ENCODE measurements around the gene VPS4A. TPM values are rescaled to one million over a fixed set of nuclear protein-coding genes. Genes with fewer than 3 reads are reported as not detected.
A peak's percentile ranks its signal among the peaks of the same experiment; 100 is the strongest.

VPS4A gene
- total and polyA plus RNA-seq, 11 donors = 24.8 to 47.0 (median 29.6) TPM

DNA sequence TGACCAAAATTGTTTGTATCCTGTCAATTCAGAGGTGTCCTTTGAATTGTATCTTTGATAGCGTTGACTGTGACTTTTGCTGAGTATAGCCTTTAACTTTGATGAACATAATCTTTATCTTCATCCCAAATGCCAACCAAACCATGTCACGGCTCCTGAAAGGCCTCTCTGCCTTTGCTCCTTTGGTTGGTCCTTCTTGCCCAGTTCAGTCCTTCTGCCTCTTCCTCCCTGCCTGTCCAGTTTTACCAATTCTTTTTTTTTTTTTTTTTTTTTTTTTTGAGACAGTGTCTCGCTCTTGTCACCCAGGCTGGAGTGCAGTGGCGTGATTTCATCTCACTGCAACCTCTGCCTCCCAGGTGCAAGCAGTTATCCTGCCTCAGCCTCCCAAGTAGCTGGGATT is 12.9 kb upstream of the VPS4A start:
- 94 to 98% (median 96%) methylated on average over 4 of the region's 4 CpGs for WGBS, 4 donors
- peak in 1 of 5 donors; percentile 2 for DNase-seq
- H3K4me3 ChIP-seq = no peak overlapping the region
- TF ChIP-seq, protein P1, sequence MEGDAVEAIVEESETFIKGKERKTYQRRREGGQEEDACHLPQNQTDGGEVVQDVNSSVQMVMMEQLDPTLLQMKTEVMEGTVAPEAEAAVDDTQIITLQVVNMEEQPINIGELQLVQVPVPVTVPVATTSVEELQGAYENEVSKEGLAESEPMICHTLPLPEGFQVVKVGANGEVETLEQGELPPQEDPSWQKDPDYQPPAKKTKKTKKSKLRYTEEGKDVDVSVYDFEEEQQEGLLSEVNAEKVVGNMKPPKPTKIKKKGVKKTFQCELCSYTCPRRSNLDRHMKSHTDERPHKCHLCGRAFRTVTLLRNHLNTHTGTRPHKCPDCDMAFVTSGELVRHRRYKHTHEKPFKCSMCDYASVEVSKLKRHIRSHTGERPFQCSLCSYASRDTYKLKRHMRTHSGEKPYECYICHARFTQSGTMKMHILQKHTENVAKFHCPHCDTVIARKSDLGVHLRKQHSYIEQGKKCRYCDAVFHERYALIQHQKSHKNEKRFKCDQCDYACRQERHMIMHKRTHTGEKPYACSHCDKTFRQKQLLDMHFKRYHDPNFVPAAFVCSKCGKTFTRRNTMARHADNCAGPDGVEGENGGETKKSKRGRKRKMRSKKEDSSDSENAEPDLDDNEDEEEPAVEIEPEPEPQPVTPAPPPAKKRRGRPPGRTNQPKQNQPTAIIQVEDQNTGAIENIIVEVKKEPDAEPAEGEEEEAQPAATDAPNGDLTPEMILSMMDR (IDR thresholded peaks at IDR 0.05) = no peak
- no peak for TF ChIP-seq POLR2A (IDR thresholded peaks at IDR 0.05)
- H3K27ac ChIP-seq = no peak overlapping the region
- H3K27me3 ChIP-seq = no peaks in the 10 kb centered on the region
- intact Hi-C loops (cut with DNase I) = no loop called here
- peaks cover 0 to 40% (median 28%) of the 10 kb centered on the region in 9 donors for H3K36me3 ChIP-seq
- no peaks in the 10 kb centered on the region for H3K4me1 ChIP-seq
- H3K9me3 ChIP-seq = no peaks in the 10 kb centered on the region
- no peak for ATAC-seq

DNA sequence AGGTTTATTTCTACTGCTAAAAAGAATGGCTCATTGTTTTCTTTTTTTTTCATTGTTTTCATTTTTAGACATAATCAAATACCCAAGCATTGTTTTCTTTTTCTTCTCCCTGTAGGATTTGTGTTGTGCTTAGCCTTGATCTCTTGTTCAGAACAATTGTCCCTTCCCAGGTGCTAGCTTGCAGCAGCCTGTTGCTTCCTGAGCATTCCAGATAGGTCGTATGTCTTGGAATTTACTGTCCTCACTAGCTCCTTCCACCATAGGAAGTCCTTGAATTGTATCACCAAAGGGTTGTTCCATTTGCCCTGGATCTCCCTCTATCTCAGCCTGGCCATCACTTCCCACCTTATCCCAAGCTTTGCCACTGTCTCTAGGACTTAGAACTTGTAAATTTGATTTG is 10.0 kb upstream of the VPS4A start:
- ATAC-seq = no peak
- H3K27me3 ChIP-seq = no peaks in the 10 kb centered on the region
- no peak overlapping the region for H3K27ac ChIP-seq
- DNase-seq = no peak
- H3K36me3 ChIP-seq = peaks cover 0 to 51% (median 32%) of the 10 kb centered on the region in 9 donors
- H3K4me3 ChIP-seq = no peak overlapping the region
- H3K9me3 ChIP-seq = no peaks in the 10 kb centered on the region
- no peak for TF ChIP-seq POLR2A (IDR thresholded peaks at IDR 0.05)
- TF ChIP-seq, protein P1 (IDR thresholded peaks at IDR 0.05) = no peak
- H3K4me1 ChIP-seq = no peaks in the 10 kb centered on the region
- intact Hi-C loops (cut with DNase I) = no loop called here
- 56 to 75% (median 67%) methylated on average over 1 of the region's 1 CpG for WGBS, 4 donors

DNA sequence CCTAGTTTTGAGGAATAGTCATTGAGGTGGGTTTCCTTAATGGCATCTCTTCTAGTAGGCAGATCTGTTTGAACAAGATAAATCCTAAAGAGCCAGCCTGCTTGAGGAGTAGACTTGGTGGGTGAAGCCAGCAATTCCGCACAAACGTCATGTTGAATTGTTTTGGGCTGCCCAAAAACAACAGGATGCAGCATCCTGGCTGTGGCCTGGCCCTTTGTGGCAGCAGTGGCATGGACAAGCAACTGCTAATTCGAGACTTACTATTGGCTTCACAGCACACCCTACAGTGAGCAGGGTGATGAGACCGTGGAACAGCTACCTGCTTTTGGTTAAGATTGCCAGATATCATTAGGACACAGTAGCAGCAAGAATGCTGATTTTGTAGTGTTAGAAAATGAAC is 9.3 kb upstream of the VPS4A start:
- ATAC-seq (no peak), DNase-seq (peak in 1 of 5 donors; percentile 9)
- Histone ChIP-seq H3K27me3 (no peaks in the 10 kb centered on the region), H3K4me3 (no peak overlapping the region), H3K4me1 (no peaks in the 10 kb centered on the region), H3K27ac (no peak overlapping the region), H3K36me3 (peaks cover 0 to 51% (median 32%) of the 10 kb centered on the region in 9 donors), H3K9me3 (no peaks in the 10 kb centered on the region)
- intact Hi-C loops (cut with DNase I) = no loop called here
- no peak for TF ChIP-seq POLR2A (IDR thresholded peaks at IDR 0.05)
- TF ChIP-seq, protein P1 (IDR thresholded peaks at IDR 0.05) = no peak
- 84 to 91% (median 86%) methylated on average over 4 of the region's 4 CpGs for WGBS, 4 donors

DNA sequence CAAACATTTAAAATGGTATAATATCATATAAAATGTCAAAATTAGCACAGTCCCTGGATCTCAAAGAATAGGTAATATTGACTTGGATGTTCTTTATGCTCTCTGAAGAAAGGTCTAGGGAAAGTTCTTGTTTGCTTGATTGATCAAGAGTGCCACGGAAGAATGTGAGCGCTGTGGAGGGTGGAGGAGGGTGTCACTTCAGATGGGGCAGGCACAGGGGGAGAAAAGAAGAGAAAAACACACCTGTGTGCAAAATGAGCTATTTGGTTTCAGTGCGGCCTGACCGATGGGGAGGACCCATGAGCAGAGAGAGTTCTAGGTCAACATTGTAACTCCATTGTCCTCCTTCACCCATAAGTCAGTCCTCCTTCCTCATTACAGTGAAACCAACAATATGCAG is 8.8 kb upstream of the VPS4A start:
- intact Hi-C loops (cut with DNase I) = no loop called here
- no peaks in the 10 kb centered on the region for H3K27me3 ChIP-seq
- H3K4me1 ChIP-seq = no peaks in the 10 kb centered on the region
- TF ChIP-seq, protein P1 (IDR thresholded peaks at IDR 0.05) = no peak
- TF ChIP-seq POLR2A (IDR thresholded peaks at IDR 0.05) = no peak
- DNase-seq (peak in 1 of 5 donors; percentile 3), ATAC-seq (no peak)
- H3K36me3 ChIP-seq = peaks cover 0 to 51% (median 32%) of the 10 kb centered on the region in 9 donors
- H3K27ac ChIP-seq = no peak overlapping the region
- no peaks in the 10 kb centered on the region for H3K9me3 ChIP-seq
- 95 to 97% (median 97%) methylated on average over 4 of the region's 4 CpGs for WGBS, 4 donors
- no peak overlapping the region for H3K4me3 ChIP-seq

All from heart left ventricle (tissue), 16 donors.